T47D (cell line): ENCODE data around the gene KCNK17.
A peak's percentile ranks its signal among the peaks of the same experiment; 100 is the strongest.

Source experiments
- DNase-seq, 2 experiments: peaks; one replicate each; pipeline versions ENCODE4 v3.0.0 to v3.0.0-alpha.2; 2011 to 2012; ENCODE audit warnings: low read depth in 1 of 2, low spot score in 1 of 2
- JUND ChIP-seq: IDR thresholded peaks from 2 replicates; pipeline ENCODE4 v1.6.1; 2012; ENCODE audit warnings: low read depth
- in situ Hi-C: cut with HindIII; loops from 2 replicates; pipeline ENCODE4 v1.10.0; 2016; ENCODE audit warnings: low sequenced_read_pairs, low pct_unique_long_range_greater_than_20kb

KCNK17 gene

DNA sequence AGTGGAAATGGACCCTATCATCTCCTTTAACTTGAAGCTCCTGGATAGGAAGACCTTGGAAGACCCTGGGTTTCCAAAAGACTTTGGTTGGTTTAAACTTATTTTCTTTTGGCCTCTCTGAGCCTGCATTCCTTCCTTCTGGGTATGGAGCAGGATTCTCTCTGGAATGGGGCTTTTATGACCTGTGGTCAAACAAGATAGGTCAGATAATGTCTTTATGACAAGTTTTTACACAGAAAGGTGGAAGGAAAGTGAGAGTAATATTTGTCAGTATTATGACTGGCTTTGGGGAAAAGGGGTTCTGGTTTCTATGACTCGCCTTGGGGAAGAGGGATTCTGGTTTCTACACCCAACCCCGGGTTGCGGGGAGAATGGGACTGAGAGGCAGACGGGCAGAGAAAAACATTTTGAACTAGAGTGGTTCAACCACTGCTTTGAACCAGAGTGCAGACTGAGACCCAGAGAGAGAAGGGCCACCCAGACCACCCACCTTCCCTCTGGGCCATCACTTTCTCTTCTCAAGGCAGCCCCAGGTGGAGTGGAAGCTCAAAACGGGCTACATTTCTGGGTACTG lies 47.4 kb downstream of the KCNK17 start:
- peak in 1 of 2 experiments; percentile 88 for DNase-seq
- peak; percentile 51; the same call in 1 of the 2 replicates for TF ChIP-seq JUND
- in situ Hi-C loops = no loop called here

DNA sequence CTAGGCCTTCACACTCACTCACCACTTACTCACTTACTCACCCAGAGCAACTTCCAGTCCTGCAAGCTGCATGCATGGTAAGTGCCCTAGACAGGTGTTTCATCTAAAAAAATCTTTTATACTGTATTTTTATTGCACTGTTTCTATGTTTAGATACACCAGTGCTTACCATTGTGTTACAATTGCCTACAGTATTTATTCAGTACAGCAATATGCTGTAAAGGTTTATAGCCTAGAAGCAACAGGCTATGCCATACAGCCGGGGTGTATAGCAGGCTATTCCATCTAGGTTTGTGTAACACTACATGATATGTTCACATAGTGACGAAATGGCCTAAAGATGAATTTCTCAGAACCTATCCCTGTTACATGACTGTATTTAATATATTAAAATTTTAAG lies 47.8 kb downstream of the KCNK17 start:
- DNase-seq = peak in 1 of 2 experiments; percentile 79
- in situ Hi-C loops = no loop called here
- TF ChIP-seq JUND = no peak

DNA sequence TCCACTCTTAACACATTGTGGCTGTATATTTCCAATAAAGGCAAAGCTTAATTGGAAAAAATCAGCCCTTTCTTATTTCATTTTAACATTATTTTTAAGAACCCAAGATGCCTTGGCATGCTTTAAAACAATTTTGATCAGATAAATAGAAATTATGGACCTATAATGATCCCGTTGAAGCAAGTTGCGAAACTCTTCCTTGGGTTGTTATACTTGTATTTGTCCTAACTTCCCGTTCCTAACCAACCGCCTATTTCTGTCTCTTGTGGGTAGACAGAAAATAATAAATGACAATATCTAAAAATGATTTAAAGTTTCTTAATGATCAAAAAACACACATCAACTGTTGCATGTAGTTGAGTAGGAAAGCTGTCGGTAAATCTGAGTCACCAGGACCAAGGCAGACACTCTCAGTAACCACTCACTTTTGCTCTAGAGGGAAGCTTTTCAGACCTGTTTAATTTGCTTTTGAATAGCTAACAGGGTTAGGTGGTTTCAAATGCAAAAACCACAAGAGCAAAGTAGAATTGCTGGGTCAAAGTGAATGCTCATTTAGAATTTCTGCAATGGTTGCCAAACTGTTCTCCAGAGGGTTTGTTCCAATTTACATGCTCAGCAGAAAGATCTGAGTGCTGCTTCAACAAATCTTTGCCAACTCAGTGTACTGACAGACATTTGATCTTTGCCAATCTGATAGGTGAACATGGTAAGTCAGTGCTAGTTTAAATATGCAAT lies 50.7 kb downstream of the KCNK17 start:
- peak; percentile 40; the same call in 1 of the 2 replicates for TF ChIP-seq JUND
- in situ Hi-C loops = no loop called here
- peak in 1 of 2 experiments; percentile 96 for DNase-seq

DNA sequence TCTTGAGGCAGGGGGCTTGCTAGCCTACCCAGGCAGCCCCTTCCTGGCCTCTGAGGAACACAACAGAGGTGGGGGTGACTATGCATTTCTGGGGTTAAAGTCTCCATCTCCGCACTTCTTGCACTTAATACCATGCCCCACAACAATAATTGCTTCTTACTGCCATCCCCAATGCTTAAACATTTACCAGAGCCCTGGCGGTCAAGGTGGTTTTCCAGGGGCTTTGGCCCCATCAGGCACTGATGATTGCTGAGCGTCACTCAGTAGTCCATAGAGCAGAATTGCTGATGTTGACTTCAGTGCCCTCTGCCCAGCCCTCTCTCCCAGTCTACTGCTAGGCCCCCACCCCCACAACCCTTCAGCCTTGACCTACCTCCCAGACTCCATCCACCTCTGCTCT lies 52.5 kb downstream of the KCNK17 start:
- no peak for DNase-seq
- in situ Hi-C loops = no loop called here
- TF ChIP-seq JUND = no peak

DNA sequence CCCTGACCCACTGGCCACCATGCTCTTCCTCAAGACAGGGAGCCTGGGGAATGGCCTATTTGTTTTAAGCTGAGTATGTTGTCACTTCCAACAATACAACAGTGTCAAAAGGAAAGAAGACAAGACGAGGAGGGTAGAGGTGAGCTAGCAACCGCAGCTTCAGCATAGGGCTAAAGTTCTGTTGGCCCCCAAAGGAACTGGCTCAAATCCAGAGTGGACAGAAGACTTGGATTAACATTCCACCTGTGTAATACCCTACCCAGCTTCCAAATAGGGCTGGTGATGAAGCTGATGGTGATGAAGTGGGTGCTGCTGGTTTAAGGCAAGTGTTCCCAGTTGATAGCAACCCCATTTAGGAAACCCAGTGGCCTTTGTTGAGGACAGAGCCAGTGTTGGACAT lies 53.3 kb downstream of the KCNK17 start:
- no peak for DNase-seq
- TF ChIP-seq JUND = no peak
- in situ Hi-C loops = no loop called here

DNA sequence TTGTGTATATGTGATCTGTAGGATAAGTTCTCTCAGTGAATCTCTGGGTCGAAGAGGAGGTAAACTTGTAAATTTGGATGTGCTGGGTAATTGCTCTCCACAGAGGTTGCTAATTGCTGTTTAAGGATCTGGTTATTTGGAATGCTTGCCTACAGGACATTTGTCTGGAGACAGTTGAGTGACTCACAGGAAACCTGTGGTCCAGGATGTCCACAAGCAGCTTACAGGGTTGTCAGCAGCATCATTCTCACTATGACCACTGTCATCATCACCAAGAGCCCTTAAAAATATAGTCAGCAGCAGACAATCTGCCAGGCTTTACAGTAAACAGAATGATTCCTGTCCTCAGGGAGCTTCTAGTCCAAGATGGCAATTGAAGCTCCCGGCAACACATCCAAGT lies 53.8 kb downstream of the KCNK17 start:
- in situ Hi-C loops = no loop called here
- no peak for TF ChIP-seq JUND
- DNase-seq = no peak

DNA sequence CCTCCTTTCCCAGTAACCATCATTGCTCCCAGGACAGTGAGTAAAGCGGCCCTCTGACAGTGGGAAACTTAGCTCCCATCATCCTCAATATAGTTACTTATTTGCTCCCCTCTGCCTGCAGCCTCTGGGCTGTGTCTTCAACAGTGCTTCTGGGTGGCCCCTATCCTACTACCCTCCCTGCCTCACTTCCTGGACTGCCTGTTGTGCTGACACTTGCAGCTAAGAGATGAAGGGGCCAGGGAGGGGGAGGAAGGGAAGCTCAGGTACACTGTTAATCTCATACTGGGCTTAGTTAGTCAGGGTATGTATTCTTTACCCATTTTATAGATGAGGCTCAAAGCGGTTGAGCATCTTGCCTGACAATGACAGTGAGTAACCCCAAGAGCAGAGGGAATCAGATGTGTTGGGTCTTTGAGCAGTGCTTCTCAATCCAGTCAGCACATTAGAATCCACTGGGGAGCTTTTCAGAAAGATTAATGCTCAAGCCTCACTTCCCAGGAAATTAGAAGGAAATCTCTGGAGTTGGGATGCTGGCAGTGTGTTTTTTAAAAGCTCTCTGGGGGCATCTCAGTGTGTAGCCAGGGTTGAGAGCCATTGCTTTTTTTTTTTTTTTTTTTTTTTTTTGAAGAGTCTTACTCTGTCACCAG lies 57.8 kb downstream of the KCNK17 start:
- in situ Hi-C loops = no loop called here
- no peak for DNase-seq
- no peak for TF ChIP-seq JUND

DNA sequence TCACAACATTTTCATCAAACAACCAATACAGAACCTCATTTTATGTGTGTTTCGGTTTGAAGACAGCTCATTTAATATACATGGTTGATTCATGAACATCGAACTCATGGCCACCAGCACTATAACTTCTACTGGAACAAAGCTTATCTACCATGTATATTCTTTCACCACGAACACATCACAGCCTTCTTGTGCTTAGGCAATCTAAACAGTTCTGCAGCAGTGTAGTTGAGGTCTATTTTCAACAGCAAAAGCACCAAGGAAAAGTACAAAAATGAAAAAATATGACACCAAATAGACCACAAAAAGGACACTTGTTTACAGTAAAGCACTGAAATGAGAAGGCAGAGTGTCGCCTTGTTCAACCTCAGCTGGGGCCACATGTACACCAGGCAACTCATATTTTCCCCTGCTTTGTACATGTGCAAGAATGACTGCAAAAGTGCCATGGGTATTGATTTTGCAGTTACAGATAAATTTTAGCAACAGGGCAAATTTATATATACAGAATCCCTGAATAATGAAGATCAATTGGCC lies 59.2 kb downstream of the KCNK17 start:
- in situ Hi-C loops = no loop called here
- DNase-seq = no peak
- TF ChIP-seq JUND = no peak

DNA sequence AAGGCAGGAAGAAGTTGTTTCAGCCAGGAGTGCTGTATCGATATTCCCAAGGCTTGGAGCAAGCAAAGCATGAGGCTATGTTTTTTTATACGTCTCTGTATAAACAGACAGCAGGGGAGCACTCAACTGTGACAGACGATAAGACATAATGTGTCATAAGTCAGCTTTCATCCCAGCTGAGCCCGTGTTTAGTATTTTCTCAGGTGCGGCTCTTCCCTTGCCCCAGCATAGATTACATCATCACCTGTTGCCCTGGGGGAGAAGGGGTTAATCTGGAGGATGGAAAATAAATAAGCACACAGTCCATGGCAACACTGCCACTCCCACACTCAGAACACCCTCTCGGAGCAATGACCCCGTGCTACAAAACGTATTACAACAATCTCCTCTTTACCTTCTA lies 62.8 kb downstream of the KCNK17 start:
- peak in 1 of 2 experiments; percentile 78 for DNase-seq
- in situ Hi-C loops = no loop called here
- no peak for TF ChIP-seq JUND

DNA sequence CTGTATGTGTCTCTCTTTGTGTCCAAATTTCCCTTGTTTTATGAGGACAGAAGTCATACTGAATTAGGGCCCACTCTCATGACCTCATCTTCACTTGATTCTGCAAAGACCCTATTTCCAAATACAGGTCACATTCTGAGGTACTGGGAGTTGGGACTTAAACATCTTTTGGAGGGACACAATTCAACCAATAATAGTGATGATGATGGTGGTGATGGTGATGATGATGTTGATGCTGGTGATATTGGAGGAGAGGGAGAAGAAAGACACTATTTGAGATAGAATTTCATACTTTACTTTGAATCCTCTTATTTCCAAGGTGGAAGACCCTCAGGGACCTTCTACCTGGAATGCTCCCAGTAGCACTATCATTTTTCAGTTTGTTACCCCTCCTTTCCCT lies 63.7 kb downstream of the KCNK17 start:
- DNase-seq = no peak
- TF ChIP-seq JUND = no peak
- in situ Hi-C loops = no loop called here

DNA sequence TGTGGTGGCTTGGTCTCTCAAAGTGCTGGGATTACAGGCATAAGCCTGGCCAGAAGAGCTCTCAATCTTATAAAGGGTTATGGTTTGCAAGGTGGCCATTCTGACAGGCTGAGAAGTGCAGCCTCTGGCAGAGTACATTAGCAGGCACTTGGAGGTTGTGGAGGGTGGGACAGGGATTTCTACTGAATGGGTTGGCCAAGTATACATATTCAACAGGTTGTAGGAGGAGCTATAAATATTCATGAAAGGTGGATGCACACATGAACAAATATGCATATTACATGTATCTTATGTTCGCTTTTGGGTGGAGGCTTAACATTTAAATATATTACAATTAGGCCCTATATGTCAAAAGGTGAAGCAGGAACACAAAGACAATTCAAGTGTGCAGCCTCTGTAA lies 64.9 kb downstream of the KCNK17 start:
- in situ Hi-C loops = no loop called here
- no peak for TF ChIP-seq JUND
- no peak for DNase-seq
